ENCODE measurements around the gene EHD3.

- TF ChIP-seq CTCF (IDR thresholded peaks at IDR 0.05; ENCODE audit: insufficient read depth, low read length, poor library complexity, severe bottlenecking) (no peak), EZH2phosphoT487 (conservative IDR thresholded peaks at IDR 0.05; ENCODE audit: low read length) (no peak)
Observed at GRCh38 chr2:31197166-31197565, 36.8 kb upstream of the EHD3 start.

All from SU-DHL-6 (cell line).